HCT116 (cell line): ENCODE measurements around the gene PLEKHA6.

Source experiments
- CEBPB ChIP-seq: IDR thresholded peaks from 2 replicates; pipeline ENCODE4 v1.6.1; 2012; ENCODE audit warnings: low read depth
- CTCF ChIP-seq, 3 experiments: fragments of 200-600 bp in 1 of 3; sonication (generic) in 1 of 3; IDR thresholded peaks in 2 of 3; conservative IDR thresholded peaks in 1 of 3; 2 replicates each; pipeline ENCODE4 v1.5.1; 2012 to 2017; ENCODE audit warnings: low read depth in 2 of 3, low read length in 2 of 3, antibody characterized with exemption in 1 of 3, borderline replicate concordance in 1 of 3, control low read depth in 1 of 3, mild to moderate bottlenecking in 1 of 3, mixed read lengths in 1 of 3, mixed run types in 1 of 3, moderate library complexity in 1 of 3; ENCODE audit not compliant: insufficient read depth in 1 of 3
- EZH2 ChIP-seq: fragments of 200-600 bp; sonication (generic); IDR thresholded peaks from 2 replicates; pipeline ENCODE4 v1.6.1; 2017; ENCODE audit warnings: antibody characterized with exemption, mixed run types
- EZH2phosphoT487 ChIP-seq: fragments of 200-600 bp; IDR thresholded peaks from 2 replicates; pipeline ENCODE4 v1.6.1; 2018; ENCODE audit warnings: antibody characterized with exemption, borderline replicate concordance
- MAX ChIP-seq: IDR thresholded peaks from 2 replicates; pipeline ENCODE4 v1.6.1; 2012
- POLR2A ChIP-seq: IDR thresholded peaks from 2 replicates; pipeline ENCODE4 v1.7.0; 2011; ENCODE audit warnings: borderline replicate concordance; ENCODE audit not compliant: insufficient read depth, insufficient read length; ENCODE audit errors: extremely low read depth
- POLR2AphosphoS5 ChIP-seq: IDR thresholded peaks from 2 replicates; pipeline ENCODE4 v1.6.1; 2011; ENCODE audit warnings: mild to moderate bottlenecking, low read depth, low read length, moderate library complexity
- RAD21 ChIP-seq: IDR thresholded peaks from 2 replicates; pipeline ENCODE4 v1.6.1; 2012; ENCODE audit warnings: low read depth, mild to moderate bottlenecking
- SIN3A ChIP-seq: IDR thresholded peaks from 2 replicates; pipeline ENCODE4 v1.6.1; 2012; ENCODE audit warnings: low read depth
- SRF ChIP-seq: IDR thresholded peaks from 2 replicates; pipeline ENCODE4 v1.6.1; 2012; ENCODE audit warnings: low read depth
- YY1 ChIP-seq: IDR thresholded peaks from 2 replicates; pipeline ENCODE4 v1.6.1; 2011; ENCODE audit warnings: low read length, low read depth, moderate library complexity, mild to moderate bottlenecking; ENCODE audit not compliant: insufficient replicate concordance; ENCODE audit errors: extremely low read depth
- ZNF274 ChIP-seq: fragments of 200-500 bp; sonication (Bioruptor generic); IDR thresholded peaks from 2 replicates; pipeline ENCODE4 v1.6.1; 2014; ENCODE audit warnings: mild to moderate bottlenecking, low read depth, low read length, inconsistent platforms

- no peak for TF ChIP-seq POLR2A
- TF ChIP-seq RAD21 = no peak
- TF ChIP-seq YY1 = no peak
- TF ChIP-seq CTCF (IDR thresholded peaks at IDR 0.05 in 2 of 3, conservative IDR thresholded peaks at IDR 0.05 in 1 of 3; ENCODE audit: borderline replicate concordance in 1 of 3, insufficient read depth in 1 of 3, low read depth in 2 of 3, low read length in 2 of 3) = no peak
- TF ChIP-seq EZH2phosphoT487 = no peak
- no peak for TF ChIP-seq MAX
- TF ChIP-seq EZH2 = no peak
- no peak for TF ChIP-seq SRF
- TF ChIP-seq CEBPB = no peak
- no peak for TF ChIP-seq POLR2AphosphoS5
- no peak for TF ChIP-seq SIN3A
- TF ChIP-seq ZNF274 = no peak
These were observed 47.7 kb upstream of the PLEKHA6 start for GRCh38 chr1:204407295-204407971.
